Measurements from ENCODE around the gene ZNF597.
A peak's percentile ranks its signal among the peaks of the same experiment; 100 is the strongest.

ZNF597 gene

GRCh38 chr16:3444032-3444388, 706 bp upstream of the ZNF597 start:
- no peak for DNase-seq

GRCh38 chr16:3439637-3440036, 3.7 kb downstream of the ZNF597 start:
- no peak for DNase-seq

- no peak for DNase-seq
Measured at GRCh38 chr16:3434373-3434772, 8.9 kb downstream of the ZNF597 start.

- no peak for DNase-seq
Measured at GRCh38 chr16:3431779-3432219, 11.5 kb downstream of the ZNF597 start.

GRCh38 chr16:3413730-3414379, 29.4 kb downstream of the ZNF597 start:
- no peak for DNase-seq

GRCh38 chr16:3408561-3409197, 34.6 kb downstream of the ZNF597 start:
- no peak for DNase-seq

- DNase-seq: no peak
Measured at GRCh38 chr16:3401719-3402397, 41.4 kb downstream of the ZNF597 start.

GRCh38 chr16:3400779-3401688, 42.3 kb downstream of the ZNF597 start, which contains the start of the genes ZNF174 and ZSCAN32:
Gene ZNF174 (plus strand): TSS chr16:3401215. CDS start chr16:3402005, 790 bp downstream.
Gene ZSCAN32 (minus strand): TSS chr16:3401004. CDS start chr16:3397557, 3,447 bp downstream.
- peak; percentile 95 for DNase-seq

DNA sequence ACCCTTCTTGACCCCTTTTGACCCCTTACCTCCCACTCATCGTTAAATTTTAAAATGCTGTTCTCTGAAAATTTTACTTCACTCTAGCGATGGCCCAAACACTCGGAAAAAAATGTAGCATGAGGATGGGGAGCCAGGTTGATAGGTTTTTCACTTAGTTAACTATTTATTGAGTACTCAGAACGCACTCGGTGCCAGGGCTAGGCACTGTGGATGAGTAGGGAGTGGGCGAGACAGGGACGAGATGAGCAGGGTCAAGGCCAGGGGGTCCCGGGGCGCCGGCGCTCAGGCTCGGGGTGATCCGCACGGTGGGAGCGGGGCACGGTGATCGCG, 42.9 kb downstream of the ZNF597 start:
- DNase-seq: no peak

DNA sequence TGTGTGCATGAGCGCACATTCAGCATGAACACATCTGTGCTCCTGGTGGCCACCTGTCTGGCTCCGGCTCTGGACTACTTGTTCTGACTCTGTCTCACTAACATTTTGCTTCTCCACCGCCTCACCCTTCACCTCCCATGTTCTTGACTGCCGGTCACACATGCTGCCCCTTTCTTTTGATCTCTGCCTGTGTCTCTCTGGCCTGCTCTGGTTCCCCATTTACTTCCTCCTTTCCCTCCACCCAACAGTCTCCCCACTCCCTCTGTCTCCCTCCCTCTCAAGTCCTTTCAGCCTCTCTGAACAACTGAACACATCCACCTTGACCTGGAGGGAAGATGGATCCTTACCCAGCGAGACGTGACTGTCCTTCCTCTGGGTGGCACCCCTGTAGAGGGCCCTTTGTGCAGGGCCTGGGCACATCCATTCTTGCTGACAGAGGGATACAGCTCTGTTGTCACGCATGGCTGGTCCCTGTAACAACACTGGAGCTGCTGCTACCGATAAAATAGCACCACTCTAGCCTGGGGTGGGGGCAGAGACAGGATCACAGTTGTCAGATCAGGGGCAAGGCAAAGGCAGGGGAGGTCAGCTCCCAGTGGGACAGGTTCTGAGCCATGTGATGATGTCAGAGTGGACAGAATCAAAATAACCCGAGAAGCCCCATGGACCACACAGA, 53.5 kb downstream of the ZNF597 start:
- DNase-seq: no peak

- DNase-seq: no peak
Measured at GRCh38 chr16:3388325-3388724, 55.0 kb downstream of the ZNF597 start.

DNA sequence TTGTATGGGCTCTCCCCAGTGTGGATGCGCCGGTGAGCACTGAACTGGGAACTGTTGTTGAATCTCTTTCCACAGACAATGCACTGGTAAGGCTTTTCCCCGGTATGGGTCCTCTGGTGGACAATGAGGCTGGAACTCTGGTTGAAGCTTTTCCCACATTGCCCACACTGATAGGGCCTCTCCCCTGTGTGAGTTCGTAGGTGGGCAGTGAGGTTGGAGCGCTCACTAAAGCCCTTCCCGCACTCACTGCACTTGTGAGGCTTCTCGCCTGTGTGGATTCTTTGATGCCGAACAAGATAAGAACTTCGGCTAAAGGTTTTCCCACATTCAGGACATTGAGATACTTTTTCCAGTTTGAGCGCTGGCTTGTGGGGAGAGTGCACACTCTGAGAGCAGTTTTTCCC, 60.3 kb downstream of the ZNF597 start:
- no peak for DNase-seq

All from NCI-H1436 treated with DMSO at 0.1 percent for 48 hours (cell line).